HepG2 (cell line): Measurements from ENCODE around the gene CCDC85C. TPM values are rescaled to one million over a fixed set of nuclear protein-coding genes. Genes with fewer than 3 reads are reported as not detected.

Source experiments
- ASH2L ChIP-seq: fragments of 300-600, 200-600 bp; sonication (generic); IDR thresholded peaks from 2 replicates; pipeline ENCODE4 v1.7.0; 2017; ENCODE audit warnings: low read depth, mild to moderate bottlenecking, moderate library complexity, mixed read lengths, low read length; ENCODE audit not compliant: insufficient read length
- ATAD3A ChIP-seq: sonication (generic); formaldehyde crosslinking; IDR thresholded peaks from 2 replicates; pipeline ENCODE4 v1.4.0; 2020; ENCODE audit warnings: missing genetic modification reagents
- ETV6 ChIP-seq: sonication (generic); formaldehyde crosslinking; conservative IDR thresholded peaks from 2 replicates; pipeline ENCODE4 v1.4.0; 2020; ENCODE audit warnings: missing genetic modification reagents
- HMG20B ChIP-seq: conservative IDR thresholded peaks from 2 replicates; pipeline ENCODE4 v1.6.1; 2016; ENCODE audit warnings: missing genetic modification reagents, missing compliant biosample characterization
- IKZF5 ChIP-seq: IDR thresholded peaks from 2 replicates; pipeline ENCODE4 v1.6.1; 2018; ENCODE audit warnings: missing genetic modification reagents, mild to moderate bottlenecking, missing compliant biosample characterization
- NR2F1 ChIP-seq, 2 experiments: fragments of 450-650 bp in 1 of 2; formaldehyde crosslinking in 1 of 2; IDR thresholded peaks; 2 replicates each; pipeline versions ENCODE4 v1.5.0 to v1.6.1; 2016 to 2020; ENCODE audit warnings: mild to moderate bottlenecking in 1 of 2, missing compliant biosample characterization in 1 of 2, missing genetic modification reagents in 1 of 2, moderate library complexity in 1 of 2
- SP5 ChIP-seq: IDR thresholded peaks from 2 replicates; pipeline ENCODE4 v1.6.1; 2016; ENCODE audit warnings: low read depth, borderline replicate concordance
- SPEN ChIP-seq: sonication (generic); formaldehyde crosslinking; IDR thresholded peaks from 2 replicates; pipeline ENCODE4 v1.5.1; 2020; ENCODE audit warnings: low read depth, mild to moderate bottlenecking, missing genetic modification reagents
- SUZ12 ChIP-seq: fragments of 150-350 bp; IDR thresholded peaks from 2 replicates; pipeline ENCODE4 v1.6.1; 2014; ENCODE audit warnings: low read depth, low read length
- ZNF331 ChIP-seq: sonication (generic); formaldehyde crosslinking; IDR thresholded peaks from 2 replicates; pipeline ENCODE4 v1.4.0; 2020; ENCODE audit warnings: missing genetic modification reagents
- ZNF616 ChIP-seq: sonication (generic); formaldehyde crosslinking; IDR thresholded peaks from 2 replicates; pipeline ENCODE4 v1.5.0; 2020; ENCODE audit warnings: low read depth, mild to moderate bottlenecking, missing genetic modification reagents
- polyA plus RNA-seq, 8 experiments: library from polyadenylated mRNA; depleted of rRNA in 3 of 8; stranded (reverse) in 7 of 8; unstranded in 1 of 8; fragments of >200 nt; fragmentation: Illumina TruSeq in 4 of 8; extraction: Trizol in 4 of 8; gene quantifications; 2 replicates each; pipeline versions ENCODE4 v1.2.1 to v1.2.3, GENCODE V29; 2011 to 2016; ENCODE audit warnings: low read depth in 4 of 8, missing spikeins in 1 of 8, mixed read lengths in 1 of 8; ENCODE audit not compliant: insufficient read depth in 1 of 8
- total RNA-seq, 5 experiments: library from RNA; depleted of rRNA; stranded (reverse); fragments of >200 nt; fragmentation: Illumina TruSeq; extraction: Trizol; gene quantifications; 2 replicates each; pipeline ENCODE4 v1.2.3, GENCODE V29; 2016; ENCODE audit warnings: low read depth in 1 of 5
- TF ChIP-seq, protein P1 (sequence below): sonication (generic); formaldehyde crosslinking; conservative IDR thresholded peaks from 2 replicates; pipeline ENCODE4 v1.8.0; 2022; ENCODE audit warnings: mild to moderate bottlenecking, moderate library complexity, missing genetic modification reagents
- TF ChIP-seq, protein P2 (sequence below), 2 experiments: IDR thresholded peaks; 2 replicates each; pipeline ENCODE4 v1.6.1; 2011 to 2012; ENCODE audit warnings: low read length in 2 of 2, borderline replicate concordance in 1 of 2, low read depth in 1 of 2, mild to moderate bottlenecking in 1 of 2, moderate library complexity in 1 of 2
- TF ChIP-seq, protein P3 (sequence below), 2 experiments: sonication (generic) in 1 of 2; formaldehyde crosslinking in 1 of 2; IDR thresholded peaks; 2 replicates each; pipeline versions ENCODE4 v1.6.1 to v1.9.0; 2014 to 2022; ENCODE audit warnings: antibody characterized with exemption in 1 of 2, borderline replicate concordance in 1 of 2, inconsistent platforms in 1 of 2, low read depth in 1 of 2, missing genetic modification reagents in 1 of 2

The CCDC85C gene
- total and polyA plus RNA-seq, 2 of the 13 experiments (the other 11 are each of a cell fraction or from before 2014, with no cell fraction given), result 18.8 to 43.8 TPM

DNA sequence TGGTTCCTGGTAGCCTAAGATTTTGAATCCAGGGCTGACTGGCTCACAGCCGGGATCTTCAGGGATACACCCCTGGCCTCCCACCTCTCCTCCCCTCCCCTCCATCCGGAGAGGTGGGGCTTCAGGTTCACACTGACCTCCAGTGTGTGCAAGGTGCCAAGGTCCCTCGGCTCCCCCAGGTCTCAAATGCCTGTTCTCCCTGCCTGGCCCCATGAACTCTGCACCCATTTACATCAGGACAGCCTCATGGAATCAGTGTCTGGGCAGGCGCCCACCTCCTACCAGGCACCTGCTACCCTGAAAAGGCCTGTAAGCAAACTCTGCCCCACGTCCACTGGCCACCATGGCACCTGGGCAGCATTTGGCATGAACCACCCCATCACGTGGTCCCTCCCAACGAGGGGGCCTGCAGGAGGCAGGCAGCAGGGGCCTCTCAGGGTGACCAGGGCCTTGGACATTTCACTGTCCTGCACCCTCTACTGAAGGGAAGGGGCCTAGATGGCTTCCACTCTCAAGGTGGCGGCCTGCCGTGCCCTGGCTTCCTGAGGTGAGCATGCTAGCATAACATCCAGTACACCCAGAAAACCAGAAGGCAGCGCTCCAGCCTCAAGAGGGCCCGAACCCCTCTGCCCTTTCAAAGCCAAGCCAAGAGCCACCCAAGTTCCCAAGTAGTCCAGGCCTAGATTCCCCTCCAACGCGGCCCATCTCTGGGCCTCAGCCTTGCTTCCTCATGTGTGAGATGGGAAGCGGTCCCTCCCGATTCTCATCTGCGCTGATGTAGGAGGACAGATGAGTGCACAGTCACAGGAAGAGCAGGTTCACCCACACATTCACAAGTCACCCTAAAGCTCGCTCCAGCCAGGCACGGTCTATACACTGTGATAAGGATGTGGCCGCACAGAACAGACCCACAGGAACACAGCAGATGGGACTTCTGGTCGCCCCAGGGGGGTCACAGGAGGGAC is 37.3 kb downstream of the CCDC85C start (continued):
- TF ChIP-seq, protein P1, sequence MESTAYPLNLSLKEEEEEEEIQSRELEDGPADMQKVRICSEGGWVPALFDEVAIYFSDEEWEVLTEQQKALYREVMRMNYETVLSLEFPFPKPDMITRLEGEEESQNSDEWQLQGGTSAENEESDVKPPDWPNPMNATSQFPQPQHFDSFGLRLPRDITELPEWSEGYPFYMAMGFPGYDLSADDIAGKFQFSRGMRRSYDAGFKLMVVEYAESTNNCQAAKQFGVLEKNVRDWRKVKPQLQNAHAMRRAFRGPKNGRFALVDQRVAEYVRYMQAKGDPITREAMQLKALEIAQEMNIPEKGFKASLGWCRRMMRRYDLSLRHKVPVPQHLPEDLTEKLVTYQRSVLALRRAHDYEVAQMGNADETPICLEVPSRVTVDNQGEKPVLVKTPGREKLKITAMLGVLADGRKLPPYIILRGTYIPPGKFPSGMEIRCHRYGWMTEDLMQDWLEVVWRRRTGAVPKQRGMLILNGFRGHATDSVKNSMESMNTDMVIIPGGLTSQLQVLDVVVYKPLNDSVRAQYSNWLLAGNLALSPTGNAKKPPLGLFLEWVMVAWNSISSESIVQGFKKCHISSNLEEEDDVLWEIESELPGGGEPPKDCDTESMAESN (CRISPR knock-in tag), result peak; percentile 89
- TF ChIP-seq ASH2L (peak; percentile 88), SPEN (CRISPR knock-in tag) (peak; percentile 81; the same call in 1 of the 2 replicates), SP5 (CRISPR knock-in tag) (peak; percentile 86), ZNF331 (CRISPR knock-in tag) (peak; percentile 52; the same call in 1 of the 2 replicates), SUZ12 (no peak), NR2F1 (CRISPR knock-in tag; IDR thresholded peaks at IDR 0.05) (peak; percentile 70 to 89), IKZF5 (CRISPR knock-in tag) (no peak), ATAD3A (CRISPR knock-in tag) (no peak), HMG20B (CRISPR knock-in tag) (peak; percentile 65; the same call in 1 of the 2 replicates), ETV6 (no peak), ZNF616 (peak; percentile 46; the same call in 1 of the 2 replicates)
- TF ChIP-seq, protein P2, sequence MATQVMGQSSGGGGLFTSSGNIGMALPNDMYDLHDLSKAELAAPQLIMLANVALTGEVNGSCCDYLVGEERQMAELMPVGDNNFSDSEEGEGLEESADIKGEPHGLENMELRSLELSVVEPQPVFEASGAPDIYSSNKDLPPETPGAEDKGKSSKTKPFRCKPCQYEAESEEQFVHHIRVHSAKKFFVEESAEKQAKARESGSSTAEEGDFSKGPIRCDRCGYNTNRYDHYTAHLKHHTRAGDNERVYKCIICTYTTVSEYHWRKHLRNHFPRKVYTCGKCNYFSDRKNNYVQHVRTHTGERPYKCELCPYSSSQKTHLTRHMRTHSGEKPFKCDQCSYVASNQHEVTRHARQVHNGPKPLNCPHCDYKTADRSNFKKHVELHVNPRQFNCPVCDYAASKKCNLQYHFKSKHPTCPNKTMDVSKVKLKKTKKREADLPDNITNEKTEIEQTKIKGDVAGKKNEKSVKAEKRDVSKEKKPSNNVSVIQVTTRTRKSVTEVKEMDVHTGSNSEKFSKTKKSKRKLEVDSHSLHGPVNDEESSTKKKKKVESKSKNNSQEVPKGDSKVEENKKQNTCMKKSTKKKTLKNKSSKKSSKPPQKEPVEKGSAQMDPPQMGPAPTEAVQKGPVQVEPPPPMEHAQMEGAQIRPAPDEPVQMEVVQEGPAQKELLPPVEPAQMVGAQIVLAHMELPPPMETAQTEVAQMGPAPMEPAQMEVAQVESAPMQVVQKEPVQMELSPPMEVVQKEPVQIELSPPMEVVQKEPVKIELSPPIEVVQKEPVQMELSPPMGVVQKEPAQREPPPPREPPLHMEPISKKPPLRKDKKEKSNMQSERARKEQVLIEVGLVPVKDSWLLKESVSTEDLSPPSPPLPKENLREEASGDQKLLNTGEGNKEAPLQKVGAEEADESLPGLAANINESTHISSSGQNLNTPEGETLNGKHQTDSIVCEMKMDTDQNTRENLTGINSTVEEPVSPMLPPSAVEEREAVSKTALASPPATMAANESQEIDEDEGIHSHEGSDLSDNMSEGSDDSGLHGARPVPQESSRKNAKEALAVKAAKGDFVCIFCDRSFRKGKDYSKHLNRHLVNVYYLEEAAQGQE (IDR thresholded peaks at IDR 0.05; ENCODE audit: borderline replicate concordance in 1 of 2, low read depth in 1 of 2, low read length in 2 of 2), result peak in 1 of 2 experiments; percentile 30; a peak in 1 of 4 replicates
- TF ChIP-seq, protein P3, sequence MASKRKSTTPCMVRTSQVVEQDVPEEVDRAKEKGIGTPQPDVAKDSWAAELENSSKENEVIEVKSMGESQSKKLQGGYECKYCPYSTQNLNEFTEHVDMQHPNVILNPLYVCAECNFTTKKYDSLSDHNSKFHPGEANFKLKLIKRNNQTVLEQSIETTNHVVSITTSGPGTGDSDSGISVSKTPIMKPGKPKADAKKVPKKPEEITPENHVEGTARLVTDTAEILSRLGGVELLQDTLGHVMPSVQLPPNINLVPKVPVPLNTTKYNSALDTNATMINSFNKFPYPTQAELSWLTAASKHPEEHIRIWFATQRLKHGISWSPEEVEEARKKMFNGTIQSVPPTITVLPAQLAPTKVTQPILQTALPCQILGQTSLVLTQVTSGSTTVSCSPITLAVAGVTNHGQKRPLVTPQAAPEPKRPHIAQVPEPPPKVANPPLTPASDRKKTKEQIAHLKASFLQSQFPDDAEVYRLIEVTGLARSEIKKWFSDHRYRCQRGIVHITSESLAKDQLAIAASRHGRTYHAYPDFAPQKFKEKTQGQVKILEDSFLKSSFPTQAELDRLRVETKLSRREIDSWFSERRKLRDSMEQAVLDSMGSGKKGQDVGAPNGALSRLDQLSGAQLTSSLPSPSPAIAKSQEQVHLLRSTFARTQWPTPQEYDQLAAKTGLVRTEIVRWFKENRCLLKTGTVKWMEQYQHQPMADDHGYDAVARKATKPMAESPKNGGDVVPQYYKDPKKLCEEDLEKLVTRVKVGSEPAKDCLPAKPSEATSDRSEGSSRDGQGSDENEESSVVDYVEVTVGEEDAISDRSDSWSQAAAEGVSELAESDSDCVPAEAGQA (IDR thresholded peaks at IDR 0.05; ENCODE audit: low read depth), result peak; percentile 35; the same call in 1 of the 2 replicates
- TF ChIP-seq, protein P3 (CRISPR knock-in tag; IDR thresholded peaks at IDR 0.05; ENCODE audit: borderline replicate concordance), result no peak
